SH-SY5Y (cell line): Measurements from ENCODE around the gene BLMH.

Source experiments
- GATA2 ChIP-seq: IDR thresholded peaks from 2 replicates; pipeline ENCODE4 v1.6.1; 2011; ENCODE audit warnings: mild to moderate bottlenecking, low read depth, low read length
- GATA3 ChIP-seq: IDR thresholded peaks from 2 replicates; pipeline ENCODE4 v1.6.1; 2011; ENCODE audit warnings: low read depth, mild to moderate bottlenecking, low read length, moderate library complexity

DNA sequence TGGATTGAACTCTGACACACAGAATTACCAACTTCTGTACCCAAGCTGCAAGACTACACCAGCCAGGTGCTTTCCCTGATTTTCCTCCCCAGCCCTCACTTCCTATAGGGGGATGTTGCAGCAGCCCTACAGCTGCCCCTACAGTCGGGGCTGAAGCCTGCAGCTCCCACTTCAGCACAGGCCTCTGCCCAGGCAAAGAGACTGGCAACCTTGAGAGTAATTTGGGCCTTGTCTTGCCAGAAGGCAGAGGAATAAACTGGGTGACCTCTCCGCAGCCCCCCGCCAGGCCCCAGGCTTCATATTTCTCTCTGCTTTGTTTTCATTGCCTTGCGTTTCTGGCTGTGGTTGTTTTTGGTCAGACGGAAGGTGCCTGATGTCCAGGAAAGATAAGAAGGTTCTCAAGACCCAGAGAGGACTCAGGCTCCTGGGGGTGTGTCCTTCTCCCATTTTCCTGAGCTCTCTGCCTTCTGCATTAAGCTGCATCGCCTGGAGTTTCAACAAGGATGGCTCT, 88.2 kb downstream of the BLMH start:
- TF ChIP-seq GATA2: no peak
- no peak for TF ChIP-seq GATA3
